ELF-1 (cell line): ENCODE measurements around the gene TMPO.
"Not testable (repeated sequence)": the region's sequence is repeated elsewhere in the genome, so short reads cannot be mapped to it uniquely, and the experiment has no call there.

Source experiments
- DNase-seq: peaks from one replicate; pipeline ENCODE4 v3.0.0-alpha.2; 2016; ENCODE audit warnings: low read depth, low spot score

The TMPO gene

DNA sequence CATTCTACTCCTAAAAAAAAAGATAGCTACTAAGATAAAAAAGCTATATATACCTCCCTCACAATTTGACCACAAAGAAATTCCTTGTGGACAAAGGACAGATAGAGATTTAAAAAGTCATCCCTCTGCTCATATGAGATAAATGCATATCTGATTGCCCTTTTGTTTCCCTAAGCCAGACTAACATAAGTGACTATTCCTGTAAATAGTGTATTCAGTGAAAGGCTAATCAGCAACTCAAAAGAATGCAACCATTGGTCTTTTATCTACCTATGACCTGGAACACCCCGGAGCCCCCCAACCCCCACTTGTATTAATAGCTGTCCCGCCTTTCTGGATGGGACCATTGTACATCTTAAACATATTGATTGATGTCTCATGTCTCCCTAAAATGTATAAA, 6.3 kb upstream of the TMPO start:
- DNase-seq: no peak

DNA sequence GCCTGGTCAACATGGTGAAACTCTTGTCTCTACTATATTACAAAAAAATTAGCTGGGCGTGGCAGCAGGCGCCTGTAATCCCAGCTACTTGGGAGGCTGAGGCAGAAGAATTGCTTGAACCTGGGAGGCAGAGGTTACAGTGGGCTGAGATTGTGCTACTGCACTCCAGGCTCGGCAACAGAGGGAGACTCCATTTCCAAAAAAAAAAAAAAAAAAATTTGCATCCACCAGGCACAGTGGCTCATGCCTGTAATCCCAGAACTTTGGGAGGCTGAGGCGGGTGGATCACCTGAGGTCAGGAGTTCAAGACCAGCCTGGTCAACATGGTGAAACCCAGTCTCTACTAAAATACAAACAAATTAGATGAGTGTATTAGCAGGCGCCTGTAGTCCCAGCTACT, 3.6 kb upstream of the TMPO start:
- DNase-seq: not testable (repeated sequence)

DNA sequence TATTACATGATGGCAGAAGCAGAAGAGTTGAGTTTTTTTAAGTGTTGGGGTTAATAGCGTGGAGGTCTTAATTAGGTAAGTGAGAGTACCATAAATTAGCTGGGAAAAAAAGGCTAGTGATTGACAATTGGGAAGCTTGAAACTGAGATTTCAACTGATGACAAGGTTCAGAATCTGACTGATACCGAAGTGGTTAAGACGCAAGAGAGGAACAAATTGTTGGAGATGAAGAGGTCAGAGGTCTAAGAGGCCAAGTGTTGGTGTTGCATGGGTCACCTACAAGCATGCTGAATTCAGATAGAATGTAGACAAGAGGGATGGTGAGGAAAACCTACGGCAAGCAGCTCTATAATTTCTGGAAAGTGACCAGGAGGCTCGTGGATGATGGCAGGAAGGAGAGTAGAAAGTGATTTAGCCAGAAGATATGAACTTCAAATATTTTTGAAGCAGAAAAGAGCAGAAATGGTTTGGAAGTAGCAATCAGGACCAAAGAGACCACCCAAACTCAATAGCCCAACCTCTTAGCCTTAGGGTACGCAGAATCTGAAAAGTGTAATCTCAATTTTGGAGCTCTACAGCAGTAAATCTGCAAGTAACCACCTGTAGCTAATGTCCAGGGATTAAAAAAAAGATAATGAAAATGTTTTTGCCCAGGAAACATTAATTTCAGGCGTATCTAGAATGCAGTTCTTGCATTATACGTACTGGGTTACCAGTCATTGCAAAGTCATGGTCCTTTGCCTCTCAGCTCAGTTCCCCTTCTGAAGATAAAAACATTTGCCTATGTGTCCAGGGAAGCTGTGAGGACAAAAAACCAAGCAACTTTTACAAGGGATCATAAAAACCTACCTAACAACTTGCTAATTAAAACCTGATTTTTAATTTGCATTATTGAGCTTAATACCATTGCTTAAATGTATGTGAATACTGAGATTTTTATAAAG, 1.7 kb upstream of the TMPO start:
- DNase-seq: no peak

DNA sequence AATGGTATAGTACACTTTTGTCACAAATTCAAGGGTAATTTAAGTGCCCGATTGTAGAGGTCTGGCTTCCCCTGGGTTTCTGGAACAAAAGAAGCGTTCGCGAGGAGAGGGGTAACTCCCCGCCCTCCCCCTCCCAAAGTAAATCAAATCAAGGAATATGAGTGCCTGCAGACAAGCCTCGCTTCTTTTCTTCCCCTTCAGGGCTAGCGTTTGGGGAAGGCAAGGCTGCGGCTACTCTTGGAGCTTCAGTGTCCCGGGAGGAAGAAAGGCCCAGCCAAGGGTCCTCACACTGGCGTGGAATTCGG, 456 bp upstream of the TMPO start:
- no peak for DNase-seq

DNA sequence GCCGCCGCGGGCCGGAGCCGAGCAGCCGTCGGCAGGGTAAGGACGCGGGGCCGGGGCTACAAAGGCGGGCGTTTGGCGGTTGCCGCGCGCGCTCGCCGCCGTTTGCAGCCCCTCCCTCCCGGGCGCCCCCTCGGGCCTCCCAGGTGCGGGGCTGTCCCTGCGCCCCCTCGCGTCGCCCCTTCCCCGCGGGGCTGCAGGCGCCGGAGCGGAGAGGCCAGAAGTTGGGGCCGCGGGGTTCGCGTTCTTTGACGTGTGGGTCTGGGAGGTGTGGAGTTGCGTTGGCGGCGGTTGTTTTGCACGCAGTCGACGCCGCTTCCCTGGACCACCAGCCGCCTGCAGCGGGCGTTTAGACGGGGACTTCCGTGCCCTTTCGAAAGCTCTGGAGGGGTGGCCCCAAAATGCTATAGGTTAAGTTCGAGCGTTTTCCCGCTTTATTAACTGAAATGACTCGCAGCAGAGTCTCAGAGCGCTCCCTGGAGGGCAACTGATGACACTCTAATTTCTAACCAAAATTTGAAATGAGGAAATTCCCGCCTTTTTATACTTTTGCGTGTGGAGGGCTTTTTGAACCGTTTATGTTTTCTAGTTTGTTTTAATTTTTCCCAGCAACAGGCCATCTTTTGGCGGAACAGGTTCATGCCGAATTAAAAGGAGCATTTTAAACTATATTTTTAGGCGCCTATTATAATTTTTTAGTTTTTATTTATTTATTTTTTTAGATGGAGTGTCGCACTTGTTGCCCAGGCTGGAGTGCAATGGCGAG, 902 bp downstream of the TMPO start:
- DNase-seq: peak; percentile 78

DNA sequence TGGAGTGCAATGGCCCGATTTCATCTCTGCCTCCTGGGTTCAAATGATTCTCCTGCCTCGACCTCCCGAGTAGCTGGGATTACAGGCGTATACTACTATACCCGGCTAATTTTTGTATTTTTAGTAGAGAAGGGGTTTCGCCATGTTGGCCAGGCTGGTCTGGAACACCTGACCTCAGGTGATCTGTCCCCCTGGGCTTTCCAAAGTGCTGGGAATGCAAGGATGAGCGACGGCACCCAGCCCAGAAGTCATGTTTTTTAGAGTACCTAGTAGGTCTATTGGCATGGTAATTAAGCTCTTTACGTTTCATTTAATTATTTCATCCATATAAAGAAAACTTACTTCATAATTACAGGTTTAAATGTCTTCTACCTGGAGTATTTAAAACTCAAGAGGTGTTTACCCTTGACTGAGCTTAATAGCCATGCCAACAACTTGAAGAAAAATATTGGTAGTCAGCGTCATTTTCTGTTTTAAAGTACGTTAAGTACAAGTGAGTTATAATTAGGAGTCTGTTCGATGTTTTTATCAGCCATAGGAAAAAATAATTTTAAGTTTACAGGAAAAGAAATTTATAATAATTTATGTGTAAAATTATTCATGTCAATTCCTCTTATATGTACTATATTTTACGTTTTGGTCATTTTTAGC, 4.0 kb downstream of the TMPO start:
- DNase-seq: no peak

DNA sequence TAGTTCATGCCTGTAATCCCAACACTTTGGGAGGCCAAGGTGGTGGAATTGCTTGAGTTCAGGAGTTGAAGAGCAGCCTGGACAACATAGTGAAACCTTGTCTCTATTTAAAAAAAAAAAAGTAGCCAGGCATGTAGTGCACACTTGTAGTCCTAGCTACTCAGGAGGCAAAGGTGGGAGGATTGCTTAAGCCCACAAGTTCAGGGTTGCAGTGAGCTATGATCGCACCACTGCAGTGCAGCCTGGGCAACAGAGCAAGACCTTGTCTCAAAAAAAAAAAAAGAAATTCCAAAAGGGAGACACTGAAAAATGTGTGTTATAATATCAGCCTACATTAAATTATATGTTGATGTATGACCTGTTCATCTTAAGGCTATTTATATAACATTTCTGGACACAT, 14.7 kb downstream of the TMPO start:
- no peak for DNase-seq

DNA sequence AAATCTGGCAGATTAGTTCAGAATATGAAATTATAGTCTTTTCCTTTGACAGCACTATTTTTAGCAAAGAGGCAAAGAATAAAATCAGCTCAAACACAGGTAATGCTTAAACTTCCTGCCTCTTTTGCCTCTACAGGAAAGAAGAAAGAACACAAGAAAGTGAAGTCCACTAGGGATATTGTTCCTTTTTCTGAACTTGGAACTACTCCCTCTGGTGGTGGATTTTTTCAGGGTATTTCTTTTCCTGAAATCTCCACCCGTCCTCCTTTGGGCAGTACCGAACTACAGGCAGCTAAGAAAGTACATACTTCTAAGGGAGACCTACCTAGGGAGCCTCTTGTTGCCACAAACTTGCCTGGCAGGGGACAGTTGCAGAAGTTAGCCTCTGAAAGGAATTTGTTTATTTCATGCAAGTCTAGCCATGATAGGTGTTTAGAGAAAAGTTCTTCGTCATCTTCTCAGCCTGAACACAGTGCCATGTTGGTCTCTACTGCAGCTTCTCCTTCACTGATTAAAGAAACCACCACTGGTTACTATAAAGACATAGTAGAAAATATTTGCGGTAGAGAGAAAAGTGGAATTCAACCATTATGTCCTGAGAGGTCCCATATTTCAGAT, 17.4 kb downstream of the TMPO start:
- DNase-seq: peak; percentile 77

DNA sequence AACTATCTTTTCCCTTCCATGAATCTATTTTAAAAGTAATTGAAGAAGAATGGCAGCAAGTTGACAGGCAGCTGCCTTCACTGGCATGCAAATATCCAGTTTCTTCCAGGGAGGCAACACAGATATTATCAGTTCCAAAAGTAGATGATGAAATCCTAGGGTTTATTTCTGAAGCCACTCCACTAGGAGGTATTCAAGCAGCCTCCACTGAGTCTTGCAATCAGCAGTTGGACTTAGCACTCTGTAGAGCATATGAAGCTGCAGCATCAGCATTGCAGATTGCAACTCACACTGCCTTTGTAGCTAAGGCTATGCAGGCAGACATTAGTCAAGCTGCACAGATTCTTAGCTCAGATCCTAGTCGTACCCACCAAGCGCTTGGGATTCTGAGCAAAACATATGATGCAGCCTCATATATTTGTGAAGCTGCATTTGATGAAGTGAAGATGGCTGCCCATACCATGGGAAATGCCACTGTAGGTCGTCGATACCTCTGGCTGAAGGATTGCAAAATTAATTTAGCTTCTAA, 18.4 kb downstream of the TMPO start:
- no peak for DNase-seq

DNA sequence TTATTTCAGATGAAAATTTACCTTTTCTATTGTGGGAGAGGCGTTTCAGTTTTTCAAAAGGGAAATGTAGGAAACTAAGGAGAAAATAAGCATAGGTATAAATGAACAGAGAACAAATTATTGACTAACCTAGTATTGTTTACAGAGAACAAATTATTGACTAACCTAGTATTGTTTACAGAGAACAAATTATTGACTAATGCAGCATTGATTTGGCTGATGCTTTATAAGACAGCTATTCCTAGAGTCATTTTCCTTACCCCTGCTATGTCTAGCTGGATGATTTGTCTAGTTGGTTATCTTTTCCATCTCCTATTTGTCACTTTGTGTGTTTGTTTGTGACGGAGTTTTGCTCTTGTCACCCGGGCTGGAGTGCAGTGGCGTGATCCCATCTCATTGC, 22.6 kb downstream of the TMPO start:
- DNase-seq: no peak

DNA sequence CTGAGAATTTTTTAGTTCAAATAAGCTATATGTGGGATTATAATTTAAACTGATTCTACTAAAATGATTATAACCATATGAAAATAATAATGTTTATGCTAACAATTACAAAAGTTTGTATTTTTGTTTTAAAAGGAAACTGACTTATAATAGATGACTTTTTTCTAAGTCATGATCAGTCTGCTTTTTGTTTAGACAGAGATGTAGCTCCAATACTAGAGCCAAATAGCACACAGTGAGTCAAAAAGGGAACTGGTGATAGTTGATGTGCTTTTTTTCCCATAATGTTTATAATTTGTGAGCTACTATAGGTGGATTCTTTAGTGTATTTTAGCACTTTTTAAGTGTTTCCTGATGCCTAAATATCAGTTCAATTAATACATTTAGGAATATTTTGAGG, 28.3 kb downstream of the TMPO start:
- no peak for DNase-seq

DNA sequence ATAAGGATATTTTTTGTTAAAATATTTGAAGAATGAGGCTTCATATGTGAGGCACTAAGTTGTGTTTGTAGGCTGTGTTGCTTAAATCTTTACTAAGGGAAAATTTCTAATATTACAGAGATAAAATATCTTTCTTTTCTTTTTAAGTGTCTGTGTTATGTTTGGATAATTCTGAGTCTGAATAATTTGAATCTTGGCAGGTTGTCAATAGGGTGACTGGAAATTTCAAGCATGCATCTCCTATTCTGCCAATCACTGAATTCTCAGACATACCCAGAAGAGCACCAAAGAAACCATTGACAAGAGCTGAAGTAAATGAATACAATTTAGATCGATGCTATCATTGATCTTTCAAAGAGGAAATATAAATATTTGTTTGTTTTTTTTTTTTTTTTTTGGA, 29.4 kb downstream of the TMPO start:
- no peak for DNase-seq

DNA sequence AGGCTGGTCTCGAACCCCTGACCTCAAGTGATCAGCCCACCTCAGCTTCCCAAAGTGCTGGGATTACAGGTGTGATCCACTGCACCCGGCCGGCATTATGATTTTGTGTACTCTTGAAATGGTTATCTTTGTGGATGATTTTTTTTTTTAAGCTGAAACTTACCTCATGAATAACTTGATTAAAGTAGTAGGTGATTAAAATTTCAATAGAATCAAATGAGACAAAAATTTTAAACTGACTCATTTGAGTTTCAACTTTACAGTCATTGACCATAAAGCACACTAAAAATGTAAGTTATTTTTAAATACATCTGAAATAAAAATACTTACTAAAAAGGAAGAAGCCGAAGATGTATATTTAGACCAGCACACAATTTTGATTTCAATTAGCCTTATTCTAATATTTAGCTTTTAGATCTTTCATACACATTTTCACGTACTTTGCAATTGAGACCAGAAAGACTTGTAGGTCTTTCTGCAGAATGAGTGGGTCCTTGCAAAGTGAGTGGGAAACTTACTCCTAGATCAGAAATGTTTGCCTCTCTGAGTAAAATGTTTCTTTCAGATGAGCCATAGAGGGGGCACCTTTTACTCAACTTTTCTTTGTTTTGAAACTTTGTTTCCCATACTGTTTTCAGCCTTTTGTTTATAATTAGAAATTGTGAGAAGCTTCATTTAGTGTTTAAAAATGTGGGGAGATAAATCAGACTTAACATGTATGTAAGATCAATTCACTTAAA, 34.2 kb downstream of the TMPO start:
- no peak for DNase-seq

DNA sequence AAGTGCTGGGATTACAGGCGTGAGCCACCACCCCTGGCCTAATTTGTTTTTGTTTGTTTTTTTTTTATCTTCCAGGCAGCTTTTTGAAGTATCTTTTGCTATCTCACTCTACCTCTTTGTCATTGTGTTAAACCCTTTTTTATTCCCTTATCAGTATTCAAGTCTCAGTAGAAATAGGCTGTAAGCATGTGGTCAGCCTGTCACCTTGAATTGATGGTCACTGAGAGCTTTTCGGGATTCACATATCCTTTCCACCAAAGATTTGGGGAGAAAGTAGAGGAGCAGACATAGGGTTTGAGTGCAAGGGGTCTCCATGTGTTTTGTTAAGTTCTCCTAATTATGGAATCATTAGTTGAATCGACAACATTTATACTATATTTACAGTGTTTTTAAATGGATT, 36.4 kb downstream of the TMPO start:
- DNase-seq: no peak

DNA sequence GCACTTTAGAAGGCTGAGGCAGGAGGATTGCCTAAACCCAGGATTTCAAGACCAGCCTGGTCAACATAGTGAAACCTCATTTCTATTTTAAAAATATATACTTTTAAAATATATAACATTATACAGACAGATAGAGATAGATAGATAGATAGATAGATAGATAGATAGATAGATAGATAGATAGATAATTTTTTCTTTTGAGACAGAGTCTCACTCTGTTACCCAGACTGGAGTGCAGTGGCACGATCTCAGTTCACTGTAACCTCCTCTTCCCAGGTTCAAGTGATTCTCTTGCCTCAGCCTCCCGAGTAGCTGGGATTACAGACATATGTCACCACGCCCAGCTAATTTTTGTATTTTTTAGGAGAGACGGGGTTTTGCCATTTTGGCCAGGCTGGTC, 42.7 kb downstream of the TMPO start:
- not testable (repeated sequence) for DNase-seq

DNA sequence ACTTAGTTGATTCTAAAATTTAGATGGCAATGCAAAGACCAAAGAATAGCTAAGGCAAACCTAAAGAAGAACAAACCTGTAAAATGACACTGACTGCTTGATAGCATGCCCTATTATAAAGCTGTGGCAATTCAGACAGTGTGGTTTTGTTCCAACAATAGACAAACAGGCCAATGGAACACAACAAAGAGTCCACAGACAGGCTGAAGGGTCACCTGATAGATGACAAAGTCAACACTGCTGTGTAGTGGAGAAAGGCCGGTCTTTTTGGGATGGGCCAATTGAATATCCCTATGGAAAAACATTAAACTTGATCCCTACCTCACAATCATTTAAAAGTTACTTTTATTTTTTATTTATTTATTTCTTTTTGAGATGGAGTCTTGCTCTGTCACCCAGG, 44.3 kb downstream of the TMPO start:
- no peak for DNase-seq

DNA sequence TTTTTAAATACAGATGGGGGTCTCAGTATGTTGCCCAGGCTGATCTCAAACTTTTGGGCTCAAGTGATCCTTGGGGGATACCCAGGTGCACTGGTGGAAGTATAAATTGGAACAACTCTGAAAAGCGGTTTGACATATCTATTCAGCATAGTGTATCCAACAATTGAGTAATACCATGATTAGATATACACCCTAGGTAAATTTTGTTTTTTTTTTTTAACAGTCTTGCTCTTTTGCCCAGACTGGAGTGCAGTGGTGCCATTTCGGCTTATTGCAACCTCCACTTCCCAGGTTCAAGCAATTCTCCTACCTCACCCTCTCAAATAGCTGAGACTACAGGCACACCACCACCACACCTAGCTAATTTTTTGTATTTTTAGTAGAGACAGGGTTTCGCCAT, 46.5 kb downstream of the TMPO start:
- DNase-seq: no peak

DNA sequence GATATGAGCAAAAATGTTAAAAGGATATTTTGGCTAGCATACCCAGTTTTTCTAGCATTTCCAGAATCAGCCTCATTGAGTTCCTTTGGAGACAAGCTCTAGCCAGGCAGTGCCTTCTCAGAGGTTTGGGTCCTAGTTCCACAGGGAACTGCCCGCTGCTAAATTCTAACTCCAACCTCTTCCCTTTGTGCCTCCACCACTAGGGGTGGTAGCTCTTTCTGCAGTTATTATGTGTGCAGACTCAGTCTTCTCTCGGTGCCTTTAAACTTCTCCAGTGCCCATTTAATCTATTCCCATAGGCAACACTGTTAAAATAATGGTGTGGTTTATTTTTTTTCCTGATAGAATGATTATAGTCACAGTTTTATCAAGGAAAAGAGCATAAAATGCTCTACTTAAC, 56.6 kb downstream of the TMPO start:
- DNase-seq: peak; percentile 31

DNA sequence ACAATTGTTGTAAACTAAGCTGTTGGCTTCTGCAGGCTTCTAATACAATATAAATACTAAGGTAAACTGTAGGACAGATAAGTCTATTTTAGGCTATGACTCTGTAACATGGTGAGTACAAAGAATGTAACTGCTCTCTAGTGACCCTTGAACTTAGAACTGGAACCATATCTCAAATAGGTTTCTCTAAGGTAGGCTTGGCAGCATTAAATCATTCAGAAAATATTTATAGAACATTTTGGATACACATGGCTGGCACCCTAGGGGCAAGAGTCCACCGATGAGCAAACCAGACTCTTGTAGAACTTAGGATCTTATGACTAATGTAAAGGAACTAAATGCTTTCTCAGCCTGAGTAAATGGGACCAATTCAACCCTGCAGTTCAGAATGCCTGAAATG, 58.7 kb downstream of the TMPO start:
- DNase-seq: no peak

DNA sequence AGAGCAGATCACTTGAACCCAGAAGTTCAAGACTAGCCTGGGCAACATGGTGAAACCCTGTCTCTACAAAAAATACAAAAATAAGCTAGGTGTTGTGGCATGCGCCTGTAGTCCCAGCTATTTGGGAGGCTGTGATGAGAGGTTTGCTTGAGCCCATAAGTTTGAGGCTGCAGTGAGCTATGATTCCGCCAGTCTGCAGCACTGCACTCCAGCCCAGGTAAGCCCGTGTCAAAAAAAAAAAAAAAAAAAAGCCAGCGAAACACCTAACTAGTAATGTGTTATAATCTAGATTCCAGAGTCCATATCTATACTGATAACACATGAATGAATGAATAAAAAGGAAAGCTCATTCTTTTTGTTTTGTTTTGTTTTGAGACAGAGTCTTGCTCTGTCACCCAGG, 59.6 kb downstream of the TMPO start:
- DNase-seq: no peak

DNA sequence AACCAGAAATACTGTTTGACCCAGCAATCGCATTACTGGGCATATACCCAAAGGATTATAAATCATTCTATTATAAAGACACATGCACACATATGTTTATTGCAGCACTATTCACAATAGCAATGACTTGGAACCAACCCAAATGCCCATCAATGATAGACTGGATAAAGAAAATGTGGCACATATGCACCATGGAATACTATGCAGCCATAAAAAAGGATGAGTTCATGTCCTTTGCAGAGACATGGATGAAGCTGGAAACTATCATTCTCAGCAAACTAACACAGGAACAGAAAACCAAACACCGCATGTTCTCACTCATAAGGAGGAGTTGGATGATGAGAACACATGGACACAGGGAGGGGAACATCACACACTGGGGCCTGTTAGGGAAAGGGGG, 61.4 kb downstream of the TMPO start:
- DNase-seq: not testable (repeated sequence)
